ENCODE measurements around the gene RBFOX2. TPM values are rescaled to one million over a fixed set of nuclear protein-coding genes. Genes with fewer than 3 reads are reported as not detected.

RBFOX2 gene
- total and polyA plus RNA-seq, 10 of the 15 experiments (the other 5 are each of a cell fraction or from before 2014, with no cell fraction given): 0.01 to 2.7 (median 0.17) TPM; not detected in 4

DNA sequence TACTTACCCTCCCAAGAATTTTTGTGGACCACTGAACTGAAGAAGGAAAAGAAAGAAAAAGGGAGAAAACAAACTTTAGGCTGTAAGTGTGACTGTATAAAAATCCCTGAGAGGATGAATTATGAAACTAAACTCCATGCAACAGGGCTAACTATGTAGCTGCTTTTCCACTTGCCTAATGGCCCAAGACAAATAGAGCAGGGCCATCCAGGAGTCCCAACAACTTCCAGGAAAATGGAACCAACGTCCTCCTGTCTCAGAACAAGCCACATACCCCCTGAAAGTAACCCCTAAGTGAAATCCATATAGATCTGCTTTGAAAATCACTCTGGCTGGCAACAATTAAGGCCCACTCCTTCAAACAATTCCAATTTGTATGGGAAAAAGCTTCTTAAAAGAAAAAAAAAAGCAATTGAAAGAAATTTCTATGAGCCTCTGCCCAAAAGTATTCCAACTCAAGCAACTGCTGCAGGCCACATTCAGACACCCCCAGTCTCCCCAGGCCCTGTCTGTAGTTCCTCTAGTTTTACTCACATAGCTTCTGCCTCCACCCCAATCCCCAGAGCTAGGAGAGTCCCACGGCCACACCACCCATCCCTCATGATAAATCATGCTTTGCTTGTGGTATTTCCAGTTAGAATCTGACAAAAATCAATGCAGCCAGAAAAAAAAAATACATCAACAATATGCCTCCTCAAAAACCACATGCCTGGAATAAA lies 12.7 kb downstream of the RBFOX2 start:
- peaks cover 3% of the 10 kb centered on the region; the same call in 1 of the 2 replicates for H3K4me1 ChIP-seq (ENCODE audit: control insufficient read depth, insufficient read depth, low read length)
- RAD21 ChIA-PET (ENCODE audit: unreplicated experiment): interaction anchor here (1.9 kb wide), 1 partner anchor 50 kb away, joined by 4 read pairs; no protein-coding TSS in a partner anchor
- H3K79me2 ChIP-seq (ENCODE audit: control insufficient read depth, insufficient read depth, low read length): no peaks in the 10 kb centered on the region
- no peaks in the 10 kb centered on the region for H3K9me3 ChIP-seq (replicated peaks; ENCODE audit: control insufficient read depth, insufficient read depth, low read length)
- BruUV-seq (replicated peaks): no TSS peak
- H3K27ac ChIP-seq (ENCODE audit: control insufficient read depth, insufficient read depth): no peak overlapping the region
- ATAC-seq (no peak), FAIRE-seq (no peak), DNase-seq (ENCODE audit: low read depth, low spot score) (no peak)
- no peaks in the 10 kb centered on the region; a peak in 2 of 4 replicates for H3K27me3 ChIP-seq (replicated peaks in 1 of 2; ENCODE audit: control insufficient read depth in 2 of 2, insufficient read depth in 2 of 2, low read length in 1 of 2)
- SMC1A ChIA-PET (ENCODE audit: uncharacterized antibody, unreplicated experiment): interaction anchor here (1.2 to 3.1 kb wide), 3 partner anchors 11 to 49 kb away, joined by 3 to 15 read pairs (median 5); no protein-coding TSS in a partner anchor
- POLR2A ChIA-PET: no interaction called here
- H3K4me3 ChIP-seq: no peak overlapping the region
- in situ Hi-C loops (cut with MboI): no loop called here
- CTCF ChIA-PET: interaction anchor here (1.3 to 2.1 kb wide), 2 partner anchors 50 to 108 kb away, joined by 5 to 13 read pairs; no protein-coding TSS in a partner anchor
- H2AFZ ChIP-seq (ENCODE audit: control insufficient read depth, low read depth, low read length): no peak overlapping the region
- no peaks in the 10 kb centered on the region for H4K20me1 ChIP-seq (ENCODE audit: control insufficient read depth, insufficient read depth)
- intact Hi-C loops (cut with micrococcal nuclease; ENCODE audit: unreplicated experiment): no loop called here
- H3K36me3 ChIP-seq (ENCODE audit: control insufficient read depth in 2 of 2, insufficient read depth in 2 of 2, low read length in 1 of 2): no peaks in the 10 kb centered on the region
- no peak overlapping the region for H3K4me2 ChIP-seq (ENCODE audit: control insufficient read depth, insufficient read depth)
- WGBS (ENCODE audit: insufficient coverage, insufficient replicate concordance, low lambda C conversion rate, missing lambda C conversion rate): 0% methylated on average over 2 of the region's 2 CpGs
- H3K9ac ChIP-seq (ENCODE audit: control insufficient read depth, insufficient read depth, low read length): no peak overlapping the region
- no peak for TF ChIP-seq CHD4 (IDR thresholded peaks at IDR 0.05)
- TF ChIP-seq KLF5 (IDR thresholded peaks at IDR 0.05; ENCODE audit: partially characterized antibody): no peak
- TF ChIP-seq, protein P1, sequence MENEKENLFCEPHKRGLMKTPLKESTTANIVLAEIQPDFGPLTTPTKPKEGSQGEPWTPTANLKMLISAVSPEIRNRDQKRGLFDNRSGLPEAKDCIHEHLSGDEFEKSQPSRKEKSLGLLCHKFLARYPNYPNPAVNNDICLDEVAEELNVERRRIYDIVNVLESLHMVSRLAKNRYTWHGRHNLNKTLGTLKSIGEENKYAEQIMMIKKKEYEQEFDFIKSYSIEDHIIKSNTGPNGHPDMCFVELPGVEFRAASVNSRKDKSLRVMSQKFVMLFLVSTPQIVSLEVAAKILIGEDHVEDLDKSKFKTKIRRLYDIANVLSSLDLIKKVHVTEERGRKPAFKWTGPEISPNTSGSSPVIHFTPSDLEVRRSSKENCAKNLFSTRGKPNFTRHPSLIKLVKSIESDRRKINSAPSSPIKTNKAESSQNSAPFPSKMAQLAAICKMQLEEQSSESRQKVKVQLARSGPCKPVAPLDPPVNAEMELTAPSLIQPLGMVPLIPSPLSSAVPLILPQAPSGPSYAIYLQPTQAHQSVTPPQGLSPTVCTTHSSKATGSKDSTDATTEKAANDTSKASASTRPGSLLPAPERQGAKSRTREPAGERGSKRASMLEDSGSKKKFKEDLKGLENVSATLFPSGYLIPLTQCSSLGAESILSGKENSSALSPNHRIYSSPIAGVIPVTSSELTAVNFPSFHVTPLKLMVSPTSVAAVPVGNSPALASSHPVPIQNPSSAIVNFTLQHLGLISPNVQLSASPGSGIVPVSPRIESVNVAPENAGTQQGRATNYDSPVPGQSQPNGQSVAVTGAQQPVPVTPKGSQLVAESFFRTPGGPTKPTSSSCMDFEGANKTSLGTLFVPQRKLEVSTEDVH (IDR thresholded peaks at IDR 0.05; ENCODE audit: low read depth, partially characterized antibody): no peak
- TF ChIP-seq JUND (IDR thresholded peaks at IDR 0.05; ENCODE audit: low read depth, low read length): no peak
- no peak for TF ChIP-seq RB1 (IDR thresholded peaks at IDR 0.05; ENCODE audit: borderline replicate concordance)
- TF ChIP-seq, protein P2, sequence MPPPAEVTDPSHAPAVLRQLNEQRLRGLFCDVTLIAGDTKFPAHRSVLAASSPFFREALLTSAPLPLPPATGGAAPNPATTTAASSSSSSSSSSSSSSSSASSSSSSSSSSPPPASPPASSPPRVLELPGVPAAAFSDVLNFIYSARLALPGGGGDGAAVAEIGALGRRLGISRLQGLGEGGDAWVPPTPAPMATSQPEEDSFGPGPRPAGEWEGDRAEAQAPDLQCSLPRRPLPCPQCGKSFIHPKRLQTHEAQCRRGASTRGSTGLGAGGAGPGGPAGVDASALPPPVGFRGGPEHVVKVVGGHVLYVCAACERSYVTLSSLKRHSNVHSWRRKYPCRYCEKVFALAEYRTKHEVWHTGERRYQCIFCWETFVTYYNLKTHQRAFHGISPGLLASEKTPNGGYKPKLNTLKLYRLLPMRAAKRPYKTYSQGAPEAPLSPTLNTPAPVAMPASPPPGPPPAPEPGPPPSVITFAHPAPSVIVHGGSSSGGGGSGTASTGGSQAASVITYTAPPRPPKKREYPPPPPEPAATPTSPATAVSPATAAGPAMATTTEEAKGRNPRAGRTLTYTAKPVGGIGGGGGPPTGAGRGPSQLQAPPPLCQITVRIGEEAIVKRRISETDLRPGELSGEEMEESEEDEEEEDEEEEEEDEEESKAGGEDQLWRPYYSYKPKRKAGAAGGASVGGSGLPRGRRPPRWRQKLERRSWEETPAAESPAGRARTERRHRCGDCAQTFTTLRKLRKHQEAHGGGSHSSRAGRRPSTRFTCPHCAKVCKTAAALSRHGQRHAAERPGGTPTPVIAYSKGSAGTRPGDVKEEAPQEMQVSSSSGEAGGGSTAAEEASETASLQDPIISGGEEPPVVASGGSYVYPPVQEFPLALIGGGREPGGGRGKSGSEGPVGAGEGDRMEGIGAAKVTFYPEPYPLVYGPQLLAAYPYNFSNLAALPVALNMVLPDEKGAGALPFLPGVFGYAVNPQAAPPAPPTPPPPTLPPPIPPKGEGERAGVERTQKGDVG (CRISPR knock-in tag; IDR thresholded peaks at IDR 0.05): no peak
- no peak for TF ChIP-seq FOXK2 (IDR thresholded peaks at IDR 0.05)
- TF ChIP-seq SIN3A (IDR thresholded peaks at IDR 0.05; ENCODE audit: low read depth, low read length): no peak
- no peak for TF ChIP-seq EGR1 (IDR thresholded peaks at IDR 0.05; ENCODE audit: borderline replicate concordance in 1 of 2, low read depth in 2 of 2, low read length in 2 of 2)
- no peak for TF ChIP-seq SREBF1 (IDR thresholded peaks at IDR 0.05; ENCODE audit: low read length)
- TF ChIP-seq CREB1 (IDR thresholded peaks at IDR 0.05; ENCODE audit: low read depth): no peak
- no peak for TF ChIP-seq CEBPB (IDR thresholded peaks at IDR 0.05; ENCODE audit: borderline replicate concordance in 1 of 2, low read depth in 2 of 2, low read length in 2 of 2)
- TF ChIP-seq, protein P3, sequence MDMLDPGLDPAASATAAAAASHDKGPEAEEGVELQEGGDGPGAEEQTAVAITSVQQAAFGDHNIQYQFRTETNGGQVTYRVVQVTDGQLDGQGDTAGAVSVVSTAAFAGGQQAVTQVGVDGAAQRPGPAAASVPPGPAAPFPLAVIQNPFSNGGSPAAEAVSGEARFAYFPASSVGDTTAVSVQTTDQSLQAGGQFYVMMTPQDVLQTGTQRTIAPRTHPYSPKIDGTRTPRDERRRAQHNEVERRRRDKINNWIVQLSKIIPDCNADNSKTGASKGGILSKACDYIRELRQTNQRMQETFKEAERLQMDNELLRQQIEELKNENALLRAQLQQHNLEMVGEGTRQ (IDR thresholded peaks at IDR 0.05; ENCODE audit: borderline replicate concordance, low read depth, low read length): no peak
- no peak for TF ChIP-seq KDM1A (IDR thresholded peaks at IDR 0.05; ENCODE audit: borderline replicate concordance)
- no peak for TF ChIP-seq MYC (IDR thresholded peaks at IDR 0.05; ENCODE audit: insufficient read depth, insufficient read length, insufficient replicate concordance, low read length, severe bottlenecking)
- TF ChIP-seq ZNF274 (IDR thresholded peaks at IDR 0.05; ENCODE audit: insufficient read depth, insufficient read length): no peak
- TF ChIP-seq KAT2A (conservative IDR thresholded peaks at IDR 0.05; ENCODE audit: control insufficient read depth, low read depth, low read length): no peak
- TF ChIP-seq YY1 (IDR thresholded peaks at IDR 0.05; ENCODE audit: low read depth, low read length): no peak

Measured in GM12878 (cell line).